ENCODE data around the gene TACO1. TPM values are rescaled to one million over a fixed set of nuclear protein-coding genes. Genes with fewer than 3 reads are reported as not detected.

Gene TACO1
- total and polyA plus RNA-seq, 2 of the 8 experiments (the other 6 are each of a cell fraction or from before 2014, with no cell fraction given) = 19.1 to 23.6 TPM

GRCh38 chr17:63634816-63635215, 34.1 kb downstream of the TACO1 start:
- CTCF ChIA-PET (ENCODE audit: partially characterized antibody) = interaction anchor here (0.6 to 3.0 kb wide), 6 partner anchors 23 to 199 kb away, joined by 3 to 12 read pairs (median 4); no protein-coding TSS in a partner anchor
- FAIRE-seq = no peak
- H3K9me3 ChIP-seq (ENCODE audit: insufficient read depth in 2 of 2, low read depth in 1 of 2, low read length in 1 of 2) = no peaks in the 10 kb centered on the region
- no peak for TF ChIP-seq CHD1 (IDR thresholded peaks at IDR 0.05; ENCODE audit: low read depth, low read length)
- no peak for TF ChIP-seq HDAC2 (IDR thresholded peaks at IDR 0.05; ENCODE audit: borderline replicate concordance in 1 of 2, low read depth in 2 of 2, low read length in 2 of 2)
- no peak for TF ChIP-seq PHF8 (conservative IDR thresholded peaks at IDR 0.05; ENCODE audit: low read depth, low read length)
- TF ChIP-seq BACH1 (IDR thresholded peaks at IDR 0.05; ENCODE audit: low read length) = no peak
- no peak for TF ChIP-seq CTCF (IDR thresholded peaks at IDR 0.05; ENCODE audit: control extremely low read depth in 1 of 3, insufficient read depth in 1 of 3, low read depth in 1 of 3, low read length in 3 of 3)
- no peak for TF ChIP-seq SAP30 (IDR thresholded peaks at IDR 0.05; ENCODE audit: insufficient read depth, insufficient replicate concordance, low read length)

More at GRCh38 chr17:63634816-63635215, 34.1 kb downstream of the TACO1 start:
- WGBS, 2 experiments (ENCODE audit: extremely low coverage in 1 of 2, insufficient coverage in 1 of 2, insufficient read length in 1 of 2, insufficient replicate concordance in 2 of 2, low coverage in 1 of 2, low lambda C conversion rate in 2 of 2, missing lambda C conversion rate in 1 of 2) = 87% methylated on average over 1 of the region's 1 CpG; no CpG with 5 or more reads in 1 of the 2 experiments
- no peaks in the 10 kb centered on the region; the same call in 1 of the 2 replicates for H3K79me1 ChIP-seq (ENCODE audit: low read depth, low read length)
- no peak overlapping the region for H4K8ac ChIP-seq (ENCODE audit: extremely low read depth, insufficient read depth, low read length)
- H2BK5ac ChIP-seq (ENCODE audit: low read depth, low read length) = no peak overlapping the region
- H3K18ac ChIP-seq (ENCODE audit: extremely low read depth, low read length) = no peak overlapping the region
- no peak overlapping the region for H3K27ac ChIP-seq (ENCODE audit: low read depth, low read length)
- no peak overlapping the region for H3K14ac ChIP-seq (ENCODE audit: insufficient read length)
- peaks cover 0 to 6% (median 4%) of the 10 kb centered on the region in 4 experiments; a peak in 4 of 7 replicates for H3K4me1 ChIP-seq (replicated peaks in 1 of 4; ENCODE audit: control insufficient read depth in 3 of 4, insufficient read depth in 4 of 4, low read length in 3 of 4)
- no peak overlapping the region for H2AK5ac ChIP-seq (ENCODE audit: low read depth, low read length)
- no peak overlapping the region for H2BK120ac ChIP-seq (replicated peaks; ENCODE audit: low read depth, low read length)
- H3K23ac ChIP-seq (ENCODE audit: insufficient read length) = no peak overlapping the region
- no peak overlapping the region for H3K4ac ChIP-seq (replicated peaks; ENCODE audit: insufficient read length, low read depth, low read length)
- H2AFZ ChIP-seq (ENCODE audit: low read length) = no peak overlapping the region
- peaks cover 0 to 2% of the 10 kb centered on the region in 2 experiments for H4K20me1 ChIP-seq (replicated peaks in 1 of 2; ENCODE audit: control insufficient read depth in 1 of 2, insufficient read depth in 2 of 2, low read length in 2 of 2)
- H3K23me2 ChIP-seq (ENCODE audit: low read depth, low read length) = no peaks in the 10 kb centered on the region; the same call in 1 of the 2 replicates
- no peak overlapping the region for H4K91ac ChIP-seq (replicated peaks; ENCODE audit: insufficient read length, low read length)
- no peak for DNase-seq (ENCODE audit: low read depth in 1 of 2, low spot score in 2 of 2)
- POLR2A ChIA-PET (ENCODE audit: partially characterized antibody) = no interaction called here
- no peaks in the 10 kb centered on the region for H3K27me3 ChIP-seq (replicated peaks in 1 of 4; ENCODE audit: control insufficient read depth in 3 of 4, extremely low read depth in 1 of 4, insufficient read depth in 3 of 4, low read length in 3 of 4)
- H2BK20ac ChIP-seq (ENCODE audit: low read length) = no peak overlapping the region
- H3K56ac ChIP-seq (replicated peaks; ENCODE audit: insufficient read length, low read depth, low read length) = no peak overlapping the region
- H4K5ac ChIP-seq (ENCODE audit: insufficient read length, low read depth, low read length) = no peak overlapping the region
- H3K4me3 ChIP-seq (ENCODE audit: extremely low read depth in 1 of 4, insufficient read depth in 2 of 4, low read depth in 3 of 4, low read length in 4 of 4) = no peak overlapping the region
- H2BK12ac ChIP-seq (ENCODE audit: low read depth, low read length) = no peak overlapping the region
- no peaks in the 10 kb centered on the region; a peak in 1 of 4 replicates for H3K79me2 ChIP-seq (ENCODE audit: control insufficient read depth in 1 of 2, insufficient read depth in 2 of 2, low read length in 2 of 2)
- no peak overlapping the region for H2BK15ac ChIP-seq (ENCODE audit: low read length)
- no peak overlapping the region for H3K4me2 ChIP-seq (ENCODE audit: insufficient read depth in 1 of 2, low read depth in 2 of 2, low read length in 2 of 2)
- H3K36me3 ChIP-seq (ENCODE audit: control insufficient read depth in 2 of 4, insufficient read depth in 4 of 4, low read length in 3 of 4) = peaks cover 0 to 7% (median 1%) of the 10 kb centered on the region in 4 experiments; a peak in 3 of 8 replicates
- no peak overlapping the region for H3K9ac ChIP-seq (replicated peaks in 1 of 4; ENCODE audit: extremely low read depth in 1 of 4, low read depth in 3 of 4, low read length in 3 of 4)
